Hepatocyte (in vitro differentiated cells): ENCODE results near the gene KDM3A. TPM values are rescaled to one million over a fixed set of nuclear protein-coding genes. Genes with fewer than 3 reads are reported as not detected.

Experiments
- DNase-seq: peaks from one replicate; pipeline ENCODE4 v3.0.0-alpha.2; 2016; ENCODE audit warnings: low spot score
- H2AFZ ChIP-seq: fragments of 200-600 bp; sonication (generic); 2 replicates; pipeline ENCODE4 v1.6.0; 2016; ENCODE audit warnings: antibody characterized with exemption, mild to moderate bottlenecking
- H3K27ac ChIP-seq: fragments of 200-600 bp; sonication (generic); 2 replicates; pipeline ENCODE4 v1.5.1; 2016; ENCODE audit warnings: mild to moderate bottlenecking
- H3K27me3 ChIP-seq: fragments of 200-600 bp; sonication (generic); 2 replicates; pipeline ENCODE4 v1.6.1; 2016
- H3K36me3 ChIP-seq: fragments of 200-600 bp; sonication (generic); replicated peaks from 2 replicates; pipeline ENCODE4 v1.5.1; 2016; ENCODE audit warnings: low read depth; ENCODE audit not compliant: insufficient read depth
- H3K4me1 ChIP-seq: fragments of 200-600 bp; sonication (generic); 2 replicates; pipeline ENCODE4 v1.5.1; 2016; ENCODE audit warnings: mild to moderate bottlenecking, moderate library complexity; ENCODE audit not compliant: insufficient read depth
- H3K4me2 ChIP-seq: fragments of 200-600 bp; sonication (generic); 2 replicates; pipeline ENCODE4 v1.6.0; 2016
- H3K4me3 ChIP-seq: fragments of 200-600 bp; sonication (generic); 2 replicates; pipeline ENCODE4 v1.5.1; 2016; ENCODE audit warnings: mild to moderate bottlenecking
- H3K79me2 ChIP-seq: fragments of 200-600 bp; sonication (generic); 2 replicates; pipeline ENCODE4 v1.6.0; 2017; ENCODE audit warnings: mild to moderate bottlenecking
- H3K9me2 ChIP-seq: fragments of 200-600 bp; sonication (generic); replicated peaks from 2 replicates; pipeline ENCODE4 v1.6.0; 2017; ENCODE audit warnings: mild to moderate bottlenecking; ENCODE audit not compliant: insufficient read depth
- H3K9me3 ChIP-seq: fragments of 200-600 bp; sonication (generic); 2 replicates; pipeline ENCODE4 v1.5.1; 2016; ENCODE audit warnings: low read depth, mild to moderate bottlenecking
- H4K20me1 ChIP-seq: fragments of 200-600 bp; sonication (generic); 2 replicates; pipeline ENCODE4 v1.6.0; 2016; ENCODE audit warnings: mild to moderate bottlenecking; ENCODE audit not compliant: insufficient read depth, poor library complexity, severe bottlenecking
- EZH2 ChIP-seq: fragments of 200-600 bp; sonication (generic); IDR thresholded peaks from 2 replicates; pipeline ENCODE4 v1.6.1; 2016; ENCODE audit warnings: antibody characterized with exemption, mild to moderate bottlenecking, borderline replicate concordance
- EZH2phosphoT487 ChIP-seq: fragments of 200-600 bp; sonication (generic); IDR thresholded peaks from one replicate; pipeline ENCODE4 v1.6.1; 2018; ENCODE audit warnings: antibody characterized with exemption, mild to moderate bottlenecking, low read depth, moderate library complexity; ENCODE audit not compliant: unreplicated experiment, severe bottlenecking
- WGBS: methylation state at CpG from one replicate; pipeline ENCODE4 v1.1.6; 2016; ENCODE audit warnings: low lambda C conversion rate; ENCODE audit errors: missing lambda C conversion rate; 5-methylcytosine and 5-hydroxymethylcytosine counted together
- polyA plus RNA-seq: library from polyadenylated mRNA; unstranded; fragments of >200 nt; fragmentation: Nextera tagmentation; extraction: Ambion mirVana; gene quantifications from 2 replicates; pipeline ENCODE4 v1.2.1, GENCODE V29; 2016
- total RNA-seq: library from RNA; depleted of rRNA; stranded (reverse); fragments of >200 nt; gene quantifications from 2 replicates; pipeline ENCODE4 v1.2.3, GENCODE V29; 2014
- TF ChIP-seq, protein P1 (sequence below): fragments of 200-600 bp; sonication (generic); IDR thresholded peaks from 2 replicates; pipeline ENCODE4 v1.5.1; 2016; ENCODE audit warnings: antibody characterized with exemption, mild to moderate bottlenecking; ENCODE audit not compliant: poor library complexity

KDM3A gene
- total and polyA plus RNA-seq, 2 experiments from 2014 or later: 13.8 to 37.5 TPM

DNA sequence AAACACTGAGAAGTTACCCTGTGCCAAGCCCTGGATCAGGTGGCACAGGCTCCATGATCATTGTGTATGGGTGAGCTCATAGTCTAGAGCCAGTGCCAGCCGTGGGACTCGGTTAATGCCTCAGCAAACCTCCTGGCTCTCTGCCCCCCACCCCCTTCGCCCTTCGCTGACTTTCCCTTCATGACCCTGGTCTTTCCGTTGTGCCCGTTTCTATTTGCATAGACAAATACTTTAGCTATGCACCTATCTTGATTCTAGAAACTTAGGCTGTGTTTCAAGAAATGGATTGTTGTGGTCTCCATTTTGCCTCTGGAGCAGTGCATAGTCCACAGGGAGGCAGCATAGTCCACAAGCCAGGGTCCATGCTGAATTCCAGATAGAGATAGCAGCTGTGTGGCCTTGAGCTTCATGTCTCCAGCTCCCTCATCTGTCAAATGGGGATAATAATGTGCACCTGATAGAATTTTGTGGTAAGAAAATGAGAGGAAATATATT, 44.8 kb upstream of the KDM3A start:
- H3K4me1 ChIP-seq: peaks cover 9% of the 10 kb centered on the region
- peak; percentile 34 for DNase-seq
- no peaks in the 10 kb centered on the region for H3K79me2 ChIP-seq
- H3K9me3 ChIP-seq: no peaks in the 10 kb centered on the region
- no peak for TF ChIP-seq EZH2phosphoT487
- TF ChIP-seq, protein P1, sequence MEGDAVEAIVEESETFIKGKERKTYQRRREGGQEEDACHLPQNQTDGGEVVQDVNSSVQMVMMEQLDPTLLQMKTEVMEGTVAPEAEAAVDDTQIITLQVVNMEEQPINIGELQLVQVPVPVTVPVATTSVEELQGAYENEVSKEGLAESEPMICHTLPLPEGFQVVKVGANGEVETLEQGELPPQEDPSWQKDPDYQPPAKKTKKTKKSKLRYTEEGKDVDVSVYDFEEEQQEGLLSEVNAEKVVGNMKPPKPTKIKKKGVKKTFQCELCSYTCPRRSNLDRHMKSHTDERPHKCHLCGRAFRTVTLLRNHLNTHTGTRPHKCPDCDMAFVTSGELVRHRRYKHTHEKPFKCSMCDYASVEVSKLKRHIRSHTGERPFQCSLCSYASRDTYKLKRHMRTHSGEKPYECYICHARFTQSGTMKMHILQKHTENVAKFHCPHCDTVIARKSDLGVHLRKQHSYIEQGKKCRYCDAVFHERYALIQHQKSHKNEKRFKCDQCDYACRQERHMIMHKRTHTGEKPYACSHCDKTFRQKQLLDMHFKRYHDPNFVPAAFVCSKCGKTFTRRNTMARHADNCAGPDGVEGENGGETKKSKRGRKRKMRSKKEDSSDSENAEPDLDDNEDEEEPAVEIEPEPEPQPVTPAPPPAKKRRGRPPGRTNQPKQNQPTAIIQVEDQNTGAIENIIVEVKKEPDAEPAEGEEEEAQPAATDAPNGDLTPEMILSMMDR: peak; percentile 37
- TF ChIP-seq EZH2: no peak
- H3K9me2 ChIP-seq: no peaks in the 10 kb centered on the region
- H3K4me2 ChIP-seq: no peak overlapping the region
- H3K36me3 ChIP-seq: no peaks in the 10 kb centered on the region
- H4K20me1 ChIP-seq: no peaks in the 10 kb centered on the region
- H2AFZ ChIP-seq: no peak overlapping the region
- H3K4me3 ChIP-seq: no peak overlapping the region
- WGBS: 86% methylated on average over 6 of the region's 6 CpGs
- no peak overlapping the region for H3K27ac ChIP-seq
- H3K27me3 ChIP-seq: no peaks in the 10 kb centered on the region

GRCh38 chr2:86397986-86398385, 43.2 kb upstream of the KDM3A start:
- TF ChIP-seq, protein P1: no peak
- peak; percentile 6 for DNase-seq
- Histone ChIP-seq H4K20me1 (no peaks in the 10 kb centered on the region), H3K4me2 (no peak overlapping the region), H3K36me3 (no peaks in the 10 kb centered on the region), H3K4me3 (no peak overlapping the region), H2AFZ (no peak overlapping the region), H3K79me2 (no peaks in the 10 kb centered on the region), H3K9me3 (no peaks in the 10 kb centered on the region), H3K9me2 (no peaks in the 10 kb centered on the region), H3K27me3 (no peaks in the 10 kb centered on the region), H3K4me1 (peaks cover 5% of the 10 kb centered on the region), H3K27ac (no peak overlapping the region)
- WGBS: 53% methylated on average over 6 of the region's 6 CpGs

DNA sequence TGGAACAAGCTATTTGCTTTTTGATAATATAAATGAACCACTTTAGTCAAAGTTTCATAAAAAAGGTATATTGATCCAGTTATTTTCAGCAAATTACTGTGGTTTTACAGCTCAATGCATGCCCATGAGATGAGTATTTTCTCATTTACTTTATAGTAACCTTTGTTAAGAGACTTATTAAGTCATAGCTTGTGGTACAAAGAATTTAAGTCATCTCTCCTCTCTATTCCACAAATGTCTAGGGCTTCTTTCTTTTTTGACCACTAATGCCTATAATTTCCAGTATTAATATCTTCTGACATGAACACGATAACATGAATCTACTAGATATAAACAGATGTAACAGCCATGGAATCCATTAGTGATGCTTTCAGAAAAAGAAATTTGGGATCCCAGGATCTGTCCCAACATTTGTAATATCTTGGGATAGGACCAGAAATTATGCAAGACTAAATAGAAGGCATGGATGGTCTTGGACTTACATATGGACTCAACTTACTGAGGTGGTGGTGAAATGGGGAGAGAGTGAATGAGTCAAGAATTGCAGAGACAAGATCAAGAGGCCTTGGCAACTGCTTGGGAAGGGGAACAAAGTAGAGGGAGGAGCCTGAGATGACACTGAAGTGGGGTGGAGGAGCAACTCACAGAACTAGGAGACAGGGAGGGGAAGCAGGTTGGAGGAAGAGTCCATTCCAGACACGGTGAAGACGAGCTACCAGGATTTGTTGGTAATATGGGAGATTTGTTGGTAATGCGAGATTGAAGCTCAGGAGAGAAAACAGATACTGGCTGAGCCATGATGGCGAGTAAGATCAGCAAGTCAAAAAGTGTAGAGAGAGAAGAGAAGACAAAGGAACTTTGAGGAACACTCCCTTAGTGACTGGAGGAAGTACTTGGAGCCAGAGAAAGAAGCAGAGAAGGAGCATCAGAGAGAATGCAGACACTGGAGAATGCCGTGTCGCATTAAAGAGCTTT, 42.4 kb upstream of the KDM3A start:
- H3K9me3 ChIP-seq: no peaks in the 10 kb centered on the region
- H2AFZ ChIP-seq: no peak overlapping the region
- H3K9me2 ChIP-seq: no peaks in the 10 kb centered on the region
- no peak overlapping the region for H3K4me3 ChIP-seq
- no peak overlapping the region for H3K4me2 ChIP-seq
- no peaks in the 10 kb centered on the region for H4K20me1 ChIP-seq
- 89% methylated on average over 7 of the region's 7 CpGs for WGBS
- no peak overlapping the region for H3K27ac ChIP-seq
- no peak for DNase-seq
- no peaks in the 10 kb centered on the region for H3K79me2 ChIP-seq
- H3K36me3 ChIP-seq: no peaks in the 10 kb centered on the region
- H3K4me1 ChIP-seq: no peaks in the 10 kb centered on the region
- TF ChIP-seq, protein P1: no peak
- no peak for TF ChIP-seq EZH2phosphoT487
- no peak for TF ChIP-seq EZH2
- no peaks in the 10 kb centered on the region for H3K27me3 ChIP-seq
